Ishikawa (cell line): ENCODE data around the gene UTS2R.

Experiments used
- CEBPB ChIP-seq: IDR thresholded peaks from 2 replicates; pipeline ENCODE4 v1.6.1; 2012
- CREB1 ChIP-seq: IDR thresholded peaks from 2 replicates; pipeline ENCODE4 v1.6.1; 2012; ENCODE audit warnings: low read depth
- EGR1 ChIP-seq: IDR thresholded peaks from 2 replicates; pipeline ENCODE4 v1.6.1; 2012
- EP300 ChIP-seq: IDR thresholded peaks from 2 replicates; pipeline ENCODE4 v1.6.1; 2012; ENCODE audit warnings: borderline replicate concordance
- FOXM1 ChIP-seq: IDR thresholded peaks from 2 replicates; pipeline ENCODE4 v1.6.1; 2012; ENCODE audit warnings: low read depth, borderline replicate concordance
- MAX ChIP-seq: IDR thresholded peaks from 2 replicates; pipeline ENCODE4 v1.6.1; 2012
- NFIC ChIP-seq: IDR thresholded peaks from 2 replicates; pipeline ENCODE4 v1.6.1; 2012
- RAD21 ChIP-seq: IDR thresholded peaks from 2 replicates; pipeline ENCODE4 v1.6.1; 2012; ENCODE audit warnings: low read depth
- REST ChIP-seq: IDR thresholded peaks from 2 replicates; pipeline ENCODE4 v1.6.1; 2012; ENCODE audit warnings: low read depth, mild to moderate bottlenecking
- TAF1 ChIP-seq: IDR thresholded peaks from 2 replicates; pipeline ENCODE4 v1.6.1; 2012; ENCODE audit warnings: low read depth, mild to moderate bottlenecking
- TCF12 ChIP-seq: IDR thresholded peaks from 2 replicates; pipeline ENCODE4 v1.6.1; 2012; ENCODE audit warnings: low read depth
- TEAD4 ChIP-seq: IDR thresholded peaks from 2 replicates; pipeline ENCODE4 v1.6.1; 2012
- YY1 ChIP-seq: IDR thresholded peaks from 2 replicates; pipeline ENCODE4 v1.6.1; 2012; ENCODE audit warnings: low read depth
- ZBTB7A ChIP-seq: IDR thresholded peaks from 2 replicates; pipeline ENCODE4 v1.6.1; 2012; ENCODE audit warnings: low read depth
- TF ChIP-seq, protein P1 (sequence below): IDR thresholded peaks from 2 replicates; pipeline ENCODE4 v1.6.1; 2012

The UTS2R gene

GRCh38 chr17:82371333-82372248 lies at the start of gene UTS2R:
Gene UTS2R (plus strand): TSS chr17:82371765. CDS start chr17:82374325, 2,560 bp downstream.
- TF ChIP-seq YY1 (no peak), CEBPB (no peak)

GRCh38 chr17:82321947-82322466 lies 49.6 kb upstream of the UTS2R start:
- no peak for TF ChIP-seq CREB1
- TF ChIP-seq YY1 = no peak
- no peak for TF ChIP-seq MAX
- TF ChIP-seq NFIC = no peak
- TF ChIP-seq EP300 = no peak
- no peak for TF ChIP-seq EGR1
- TF ChIP-seq TEAD4 = no peak
- TF ChIP-seq REST = no peak
- TF ChIP-seq, protein P1, sequence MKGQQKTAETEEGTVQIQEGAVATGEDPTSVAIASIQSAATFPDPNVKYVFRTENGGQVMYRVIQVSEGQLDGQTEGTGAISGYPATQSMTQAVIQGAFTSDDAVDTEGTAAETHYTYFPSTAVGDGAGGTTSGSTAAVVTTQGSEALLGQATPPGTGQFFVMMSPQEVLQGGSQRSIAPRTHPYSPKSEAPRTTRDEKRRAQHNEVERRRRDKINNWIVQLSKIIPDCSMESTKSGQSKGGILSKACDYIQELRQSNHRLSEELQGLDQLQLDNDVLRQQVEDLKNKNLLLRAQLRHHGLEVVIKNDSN = no peak
- TF ChIP-seq ZBTB7A = no peak
- TF ChIP-seq CEBPB = no peak
- no peak for TF ChIP-seq FOXM1
- no peak for TF ChIP-seq RAD21
- no peak for TF ChIP-seq TCF12
- no peak for TF ChIP-seq TAF1

DNA sequence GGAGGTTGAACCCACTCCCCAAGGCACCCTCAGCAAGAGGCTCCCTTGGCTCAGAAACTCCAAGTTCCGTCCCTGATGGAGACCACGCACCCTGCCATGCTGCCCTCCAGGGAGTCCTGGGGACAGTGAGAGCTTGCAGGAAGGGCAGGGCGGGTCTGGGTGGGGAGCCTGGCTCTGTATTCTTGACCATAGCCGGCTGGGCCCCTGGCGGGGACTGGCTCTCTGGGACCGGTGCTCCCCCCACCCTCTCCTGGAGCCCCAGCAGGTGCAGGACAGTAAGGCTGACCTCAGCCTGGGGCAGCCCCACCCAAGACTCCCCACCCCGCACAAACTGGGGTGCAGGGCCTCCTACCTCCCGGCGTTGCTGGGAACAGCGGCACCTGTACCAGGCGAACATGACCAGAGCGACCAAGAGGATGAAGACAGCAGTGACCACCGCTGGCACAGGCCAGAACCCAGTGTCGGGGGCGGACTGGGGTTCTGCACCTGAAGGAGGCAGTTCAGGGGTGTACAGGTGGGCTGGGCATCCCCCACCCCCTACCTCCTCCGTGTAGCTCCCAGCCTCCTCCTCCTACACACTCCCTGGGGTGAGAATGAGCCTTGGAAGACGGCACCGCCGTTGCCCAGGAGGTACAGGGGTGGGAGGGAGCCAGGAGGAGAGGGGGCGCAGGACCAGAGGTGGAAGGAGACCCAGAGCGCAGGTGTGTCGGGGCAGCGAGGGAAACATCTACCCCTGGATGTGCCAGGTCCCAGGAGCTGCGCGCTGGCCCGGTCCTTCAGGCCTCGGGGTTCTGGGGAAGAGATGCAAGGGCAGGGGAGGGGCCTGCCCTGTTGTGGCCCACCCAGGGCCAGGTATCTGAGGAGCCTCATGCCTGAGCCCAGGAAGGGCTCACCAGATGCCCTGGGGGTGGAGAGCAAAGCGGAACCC lies 48.8 kb upstream of the UTS2R start:
- no peak for TF ChIP-seq CEBPB
- no peak for TF ChIP-seq ZBTB7A
- no peak for TF ChIP-seq NFIC
- no peak for TF ChIP-seq CREB1
- no peak for TF ChIP-seq YY1
- TF ChIP-seq RAD21 = no peak
- TF ChIP-seq EP300 = no peak
- no peak for TF ChIP-seq TAF1
- no peak for TF ChIP-seq TEAD4
- no peak for TF ChIP-seq TCF12
- no peak for TF ChIP-seq FOXM1
- TF ChIP-seq EGR1 = no peak
- no peak for TF ChIP-seq REST
- TF ChIP-seq MAX = no peak

DNA sequence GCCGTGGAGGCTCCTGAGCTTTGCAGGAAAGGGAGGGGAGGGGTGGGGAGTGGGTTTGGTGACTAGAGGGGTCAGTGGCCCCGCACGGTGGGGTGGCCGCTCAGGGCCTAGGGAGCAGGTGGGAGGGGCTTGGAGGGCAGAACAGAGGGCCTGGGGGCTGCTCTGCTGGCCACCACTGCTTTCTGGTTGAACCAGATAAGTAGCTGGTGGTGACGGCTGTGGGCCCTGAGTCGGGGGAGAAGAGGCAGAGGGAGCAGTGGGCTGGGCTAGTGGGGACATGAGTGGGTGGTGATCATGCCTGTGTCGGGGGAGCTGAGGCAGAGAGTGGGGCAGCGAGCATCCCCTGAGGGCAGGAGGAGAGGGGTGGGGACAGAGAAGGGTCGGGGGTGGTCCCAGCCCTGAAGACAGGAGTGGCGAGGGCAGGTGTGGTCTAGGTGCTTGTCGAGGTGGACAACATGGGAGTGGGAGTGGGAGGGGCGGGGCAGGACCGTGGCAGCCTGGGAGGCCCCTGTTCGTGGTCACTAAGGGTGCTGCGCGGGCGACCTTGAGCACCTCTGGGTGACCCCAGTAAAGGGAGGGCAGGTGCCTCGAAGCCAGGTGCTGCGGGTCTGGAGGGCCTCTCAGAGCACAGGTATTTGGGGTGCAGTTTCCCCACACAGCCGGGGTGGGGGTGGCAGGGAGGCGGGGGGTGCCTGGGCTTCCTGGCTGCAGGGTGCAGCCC lies 47.9 kb upstream of the UTS2R start:
- no peak for TF ChIP-seq CEBPB
- TF ChIP-seq MAX = no peak
- no peak for TF ChIP-seq RAD21
- no peak for TF ChIP-seq CREB1
- TF ChIP-seq FOXM1 = no peak
- TF ChIP-seq REST = no peak
- TF ChIP-seq, protein P1 = no peak
- no peak for TF ChIP-seq TAF1
- no peak for TF ChIP-seq EGR1
- no peak for TF ChIP-seq EP300
- TF ChIP-seq YY1 = no peak
- no peak for TF ChIP-seq ZBTB7A
- no peak for TF ChIP-seq NFIC
- TF ChIP-seq TEAD4 = no peak
- no peak for TF ChIP-seq TCF12
